ENCODE data around the gene PIGT. TPM values are rescaled to one million over a fixed set of nuclear protein-coding genes. Genes with fewer than 3 reads are reported as not detected.
A peak's percentile ranks its signal among the peaks of the same experiment; 100 is the strongest.

Gene PIGT
- total RNA-seq, 1 donor = 28.1 TPM

- TF ChIP-seq CTCF (IDR thresholded peaks at IDR 0.05; ENCODE audit: insufficient read depth, low read depth, low read length) = no peak
- no peak for DNase-seq (ENCODE audit: low read depth)
These were observed 43.7 kb upstream of the PIGT start for GRCh38 chr20:45372241-45372640.

GRCh38 chr20:45372646-45373352 is 43.1 kb upstream of the PIGT start:
- TF ChIP-seq CTCF (IDR thresholded peaks at IDR 0.05; ENCODE audit: insufficient read depth, low read depth, low read length) = no peak
- H3K4me3 ChIP-seq (ENCODE audit: low read depth, low read length) = no peak overlapping the region
- no peak for DNase-seq (ENCODE audit: low read depth)

More at GRCh38 chr20:45372241-45372640, 43.7 kb upstream of the PIGT start:
- no peak overlapping the region for H3K4me3 ChIP-seq (ENCODE audit: low read depth, low read length)

DNA sequence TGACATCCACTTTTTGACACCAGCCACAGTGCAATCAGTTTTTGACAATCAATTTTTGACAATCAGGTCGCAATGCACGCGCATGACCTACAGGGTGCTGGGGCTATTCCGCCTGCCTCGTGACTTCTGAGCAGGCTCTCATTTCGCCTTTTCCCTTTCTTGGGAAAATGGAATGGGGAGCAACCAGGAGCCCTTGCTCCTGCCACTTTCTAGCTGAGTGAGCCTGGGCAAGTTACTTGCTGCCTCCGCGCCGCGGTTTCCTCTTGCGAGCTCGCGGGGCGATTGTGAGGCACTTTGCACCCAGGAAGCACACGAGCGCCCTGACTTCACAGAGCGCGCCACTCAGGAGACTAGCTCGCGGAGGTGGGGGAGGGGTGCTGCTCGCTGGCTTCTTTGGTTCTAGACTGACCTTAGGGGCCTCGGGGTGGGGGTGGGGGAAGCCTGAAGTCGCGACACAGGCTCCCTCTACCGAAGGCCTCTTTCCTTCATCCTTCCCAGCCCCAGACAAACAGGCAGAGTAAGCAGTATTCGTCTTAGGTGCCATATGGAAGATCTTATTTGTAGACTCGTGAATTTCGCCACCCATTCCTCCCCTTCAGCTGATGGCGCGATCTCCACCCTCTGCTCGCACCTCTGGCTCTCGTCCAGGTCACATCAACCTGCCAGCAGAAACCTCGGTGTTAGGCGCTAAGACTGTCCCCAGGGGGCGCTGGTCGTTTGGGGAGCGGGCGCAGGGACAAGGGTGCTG is 42.4 kb upstream of the PIGT start:
- TF ChIP-seq CTCF (IDR thresholded peaks at IDR 0.05; ENCODE audit: insufficient read depth, low read depth, low read length) = peak; percentile 95
- peak overlapping the region; percentile 56 for H3K4me3 ChIP-seq (ENCODE audit: low read depth, low read length)
- peak; percentile 86 for DNase-seq (ENCODE audit: low read depth)

DNA sequence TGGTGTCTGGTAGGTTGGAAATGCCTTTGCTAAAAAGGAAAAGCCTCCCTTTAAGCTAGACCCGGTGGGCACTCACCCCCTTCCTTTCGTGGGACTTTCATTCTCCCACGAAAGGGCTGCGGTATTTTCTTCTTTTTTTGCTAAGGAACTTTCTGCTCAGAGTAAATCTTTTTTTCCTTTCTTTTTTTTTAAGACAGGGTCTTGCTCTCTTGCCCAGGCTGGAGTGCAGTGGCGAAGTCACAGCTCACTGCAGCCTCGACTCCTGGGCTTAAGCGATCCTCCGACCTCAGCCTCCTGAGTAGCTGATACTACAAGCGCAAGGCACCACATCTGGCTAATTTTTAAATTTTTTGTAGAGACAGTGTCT is 41.9 kb upstream of the PIGT start:
- DNase-seq (ENCODE audit: low read depth) = no peak
- TF ChIP-seq CTCF (IDR thresholded peaks at IDR 0.05; ENCODE audit: insufficient read depth, low read depth, low read length) = no peak
- peak overlapping the region; percentile 56 for H3K4me3 ChIP-seq (ENCODE audit: low read depth, low read length)

GRCh38 chr20:45374966-45375365 is 41.0 kb upstream of the PIGT start:
- DNase-seq (ENCODE audit: low read depth) = no peak
- no peak overlapping the region for H3K4me3 ChIP-seq (ENCODE audit: low read depth, low read length)
- no peak for TF ChIP-seq CTCF (IDR thresholded peaks at IDR 0.05; ENCODE audit: insufficient read depth, low read depth, low read length)

DNA sequence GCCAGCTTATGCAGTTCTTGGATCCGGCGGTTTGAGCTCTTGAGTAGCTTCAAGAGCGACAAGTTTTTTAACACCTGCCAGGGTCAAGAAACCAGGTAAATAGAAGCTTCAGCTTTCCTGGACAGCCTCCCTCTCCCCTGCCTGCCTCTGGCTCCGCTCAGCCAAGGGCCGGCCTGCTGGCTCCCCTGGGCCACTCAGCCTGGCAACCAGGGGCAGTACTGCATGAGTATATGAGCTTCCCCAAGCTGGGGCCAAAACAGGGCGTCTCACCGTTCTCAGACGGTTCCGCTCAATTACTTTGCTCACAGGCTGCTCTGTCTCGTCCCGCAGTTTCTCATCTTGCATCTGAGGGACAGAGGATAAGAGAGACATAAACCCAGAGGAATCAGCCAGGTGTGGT is 38.7 kb upstream of the PIGT start:
- DNase-seq (ENCODE audit: low read depth) = no peak

More for the DNA sequence above, 38.7 kb upstream of the PIGT start:
- TF ChIP-seq CTCF (IDR thresholded peaks at IDR 0.05; ENCODE audit: insufficient read depth, low read depth, low read length) = no peak
- H3K4me3 ChIP-seq (ENCODE audit: low read depth, low read length) = no peak overlapping the region
